HG02970 (cell line): ENCODE data around the gene CSF2RB.

Experiments used
- ATAC-seq: cut with Tn5 transposase; IDR thresholded peaks from one replicate; pipeline ENCODE4 v1.9.1; 2021; ENCODE audit warnings: mild to moderate bottlenecking, moderate library complexity, moderate number of reproducible peaks; ENCODE audit not compliant: unreplicated experiment, low FRiP score

Gene CSF2RB

GRCh38 chr22:36913427-36914389 is at the start of gene CSF2RB:
CSF2RB (plus strand) TSS chr22:36913628; CDS start chr22:36922208, 8,580 bp downstream.
- no peak for ATAC-seq

GRCh38 chr22:36863979-36864378 is 49.4 kb upstream of the CSF2RB start:
- no peak for ATAC-seq

- no peak for ATAC-seq
Observed at GRCh38 chr22:36864454-36865215, 48.8 kb upstream of the CSF2RB start.

GRCh38 chr22:36865346-36865745 is 48.1 kb upstream of the CSF2RB start:
- no peak for ATAC-seq

GRCh38 chr22:36867695-36868094 is 45.7 kb upstream of the CSF2RB start:
- no peak for ATAC-seq

- no peak for ATAC-seq
Observed at GRCh38 chr22:36868546-36869181, 44.8 kb upstream of the CSF2RB start.

- no peak for ATAC-seq
Observed at GRCh38 chr22:36870250-36870649, 43.2 kb upstream of the CSF2RB start.

GRCh38 chr22:36871669-36872081 is 41.8 kb upstream of the CSF2RB start:
- ATAC-seq = no peak

GRCh38 chr22:36872084-36872483 is 41.3 kb upstream of the CSF2RB start:
- no peak for ATAC-seq

- no peak for ATAC-seq
Observed at GRCh38 chr22:36872866-36873498, 40.4 kb upstream of the CSF2RB start.

GRCh38 chr22:36873614-36874308 is 39.7 kb upstream of the CSF2RB start:
- peak; percentile 81 for ATAC-seq

- ATAC-seq = no peak
Observed at GRCh38 chr22:36874309-36874696, 39.1 kb upstream of the CSF2RB start.

- ATAC-seq = no peak
Observed at GRCh38 chr22:36874736-36875135, 38.7 kb upstream of the CSF2RB start.

- ATAC-seq = no peak
Observed at GRCh38 chr22:36875741-36876140, 37.7 kb upstream of the CSF2RB start.

- no peak for ATAC-seq
Observed at GRCh38 chr22:36879775-36880174, 33.7 kb upstream of the CSF2RB start.

- ATAC-seq = no peak
Observed at GRCh38 chr22:36881504-36882245, 31.8 kb upstream of the CSF2RB start.

- ATAC-seq = no peak
Observed at GRCh38 chr22:36884349-36885158, 28.9 kb upstream of the CSF2RB start.

GRCh38 chr22:36885474-36885873 is 28.0 kb upstream of the CSF2RB start:
- no peak for ATAC-seq
